KMS-11 (cell line): ENCODE data around the gene NDUFB1.

Experiments used
- H2AFZ ChIP-seq: fragments of 200-600 bp; sonication (generic); 2 replicates; pipeline ENCODE4 v1.6.1; 2016; ENCODE audit warnings: antibody characterized with exemption, mixed run types, low read depth
- H3K27ac ChIP-seq: fragments of 200-600 bp; sonication (generic); 2 replicates; pipeline ENCODE4 v1.6.1; 2016; ENCODE audit warnings: mild to moderate bottlenecking, mixed run types
- H3K27me3 ChIP-seq: fragments of 200-600 bp; sonication (generic); 2 replicates; pipeline ENCODE4 v1.6.1; 2017; ENCODE audit warnings: mild to moderate bottlenecking, low read depth, mixed run types, moderate library complexity; ENCODE audit not compliant: insufficient read depth
- H3K36me3 ChIP-seq: fragments of 200-600 bp; sonication (generic); 2 replicates; pipeline ENCODE4 v1.6.1; 2017; ENCODE audit warnings: mild to moderate bottlenecking, mixed run types; ENCODE audit not compliant: insufficient read depth
- H3K4me1 ChIP-seq: fragments of 200-600 bp; sonication (generic); 2 replicates; pipeline ENCODE4 v1.6.1; 2016; ENCODE audit warnings: mild to moderate bottlenecking, low read depth, mixed run types; ENCODE audit not compliant: poor library complexity, severe bottlenecking
- H3K4me2 ChIP-seq: fragments of 200-600 bp; sonication (generic); 2 replicates; pipeline ENCODE4 v1.7.0; 2016; ENCODE audit warnings: mild to moderate bottlenecking, mixed run types
- H3K4me3 ChIP-seq: fragments of 200-600 bp; sonication (generic); IDR thresholded peaks from 2 replicates; pipeline ENCODE4 v1.6.1; 2017; ENCODE audit warnings: low read depth, low read length, mixed read lengths; ENCODE audit not compliant: insufficient read depth
- H3K79me2 ChIP-seq: fragments of 200-600 bp; sonication (generic); 2 replicates; pipeline ENCODE4 v1.6.1; 2016; ENCODE audit warnings: low read depth, mixed run types; ENCODE audit not compliant: insufficient read depth
- H3K9ac ChIP-seq: fragments of 200-600 bp; sonication (generic); 2 replicates; pipeline ENCODE4 v1.6.1; 2016; ENCODE audit warnings: mild to moderate bottlenecking, mixed run types
- H4K20me1 ChIP-seq: fragments of 200-600 bp; sonication (generic); 2 replicates; pipeline ENCODE4 v1.6.1; 2016; ENCODE audit warnings: mild to moderate bottlenecking, mixed run types; ENCODE audit not compliant: insufficient read depth
- TF ChIP-seq, protein P1 (sequence below): fragments of 200-600 bp; sonication (generic); conservative IDR thresholded peaks from 2 replicates; pipeline ENCODE4 v1.6.1; 2017; ENCODE audit warnings: low read depth, mild to moderate bottlenecking, antibody characterized with exemption, low read length, moderate library complexity, mixed read lengths

Gene NDUFB1

GRCh38 chr14:92154283-92154942 is 32.9 kb upstream of the NDUFB1 start:
- no peaks in the 10 kb centered on the region for H3K4me1 ChIP-seq
- H3K79me2 ChIP-seq = no peaks in the 10 kb centered on the region
- H3K27me3 ChIP-seq = no peaks in the 10 kb centered on the region
- no peaks in the 10 kb centered on the region for H3K36me3 ChIP-seq
- no peaks in the 10 kb centered on the region for H4K20me1 ChIP-seq
- H3K9ac ChIP-seq = no peak overlapping the region
- no peak overlapping the region for H2AFZ ChIP-seq
- H3K4me3 ChIP-seq = no peak overlapping the region
- H3K4me2 ChIP-seq = no peak overlapping the region
- TF ChIP-seq, protein P1, sequence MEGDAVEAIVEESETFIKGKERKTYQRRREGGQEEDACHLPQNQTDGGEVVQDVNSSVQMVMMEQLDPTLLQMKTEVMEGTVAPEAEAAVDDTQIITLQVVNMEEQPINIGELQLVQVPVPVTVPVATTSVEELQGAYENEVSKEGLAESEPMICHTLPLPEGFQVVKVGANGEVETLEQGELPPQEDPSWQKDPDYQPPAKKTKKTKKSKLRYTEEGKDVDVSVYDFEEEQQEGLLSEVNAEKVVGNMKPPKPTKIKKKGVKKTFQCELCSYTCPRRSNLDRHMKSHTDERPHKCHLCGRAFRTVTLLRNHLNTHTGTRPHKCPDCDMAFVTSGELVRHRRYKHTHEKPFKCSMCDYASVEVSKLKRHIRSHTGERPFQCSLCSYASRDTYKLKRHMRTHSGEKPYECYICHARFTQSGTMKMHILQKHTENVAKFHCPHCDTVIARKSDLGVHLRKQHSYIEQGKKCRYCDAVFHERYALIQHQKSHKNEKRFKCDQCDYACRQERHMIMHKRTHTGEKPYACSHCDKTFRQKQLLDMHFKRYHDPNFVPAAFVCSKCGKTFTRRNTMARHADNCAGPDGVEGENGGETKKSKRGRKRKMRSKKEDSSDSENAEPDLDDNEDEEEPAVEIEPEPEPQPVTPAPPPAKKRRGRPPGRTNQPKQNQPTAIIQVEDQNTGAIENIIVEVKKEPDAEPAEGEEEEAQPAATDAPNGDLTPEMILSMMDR = no peak
- no peak overlapping the region for H3K27ac ChIP-seq

DNA sequence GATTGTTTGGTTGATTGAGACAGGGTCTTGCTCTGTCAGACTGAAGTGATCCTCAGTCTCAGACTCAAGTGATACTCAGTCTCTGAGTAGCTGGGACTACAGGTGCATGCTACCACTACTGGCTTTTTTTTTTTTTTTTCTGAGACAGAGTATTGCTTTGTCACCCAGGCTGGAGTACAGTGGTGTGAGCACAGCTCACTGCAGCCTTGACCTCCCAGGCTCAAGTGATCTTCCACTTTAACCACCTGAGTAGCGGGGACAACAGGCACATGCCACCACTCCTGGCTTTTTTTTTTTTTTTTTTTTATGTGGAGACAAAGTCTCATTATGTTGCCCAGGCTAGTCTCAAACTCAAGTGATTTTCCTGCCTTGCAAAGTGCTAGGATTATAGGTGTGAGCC is 32.1 kb upstream of the NDUFB1 start:
- Histone ChIP-seq H3K4me3 (no peak overlapping the region), H3K27me3 (no peaks in the 10 kb centered on the region), H3K36me3 (no peaks in the 10 kb centered on the region), H3K27ac (no peak overlapping the region), H3K4me1 (no peaks in the 10 kb centered on the region), H3K9ac (no peak overlapping the region), H3K4me2 (no peak overlapping the region), H4K20me1 (no peaks in the 10 kb centered on the region), H2AFZ (no peak overlapping the region), H3K79me2 (no peaks in the 10 kb centered on the region)
- TF ChIP-seq, protein P1 = no peak

GRCh38 chr14:92144708-92145107 is 23.2 kb upstream of the NDUFB1 start:
- Histone ChIP-seq H3K4me1 (no peaks in the 10 kb centered on the region), H3K27ac (no peak overlapping the region), H3K79me2 (no peaks in the 10 kb centered on the region), H3K9ac (no peak overlapping the region), H3K4me3 (no peak overlapping the region), H2AFZ (no peak overlapping the region), H3K27me3 (no peaks in the 10 kb centered on the region), H3K36me3 (no peaks in the 10 kb centered on the region), H4K20me1 (no peaks in the 10 kb centered on the region), H3K4me2 (no peak overlapping the region)
- TF ChIP-seq, protein P1 = no peak

- H3K36me3 ChIP-seq = no peaks in the 10 kb centered on the region
- H3K9ac ChIP-seq = no peak overlapping the region
- no peaks in the 10 kb centered on the region for H3K4me1 ChIP-seq
- H3K4me2 ChIP-seq = no peak overlapping the region
- H3K27ac ChIP-seq = no peak overlapping the region
- TF ChIP-seq, protein P1 = no peak
- no peak overlapping the region for H2AFZ ChIP-seq
- H3K27me3 ChIP-seq = no peaks in the 10 kb centered on the region
- no peaks in the 10 kb centered on the region for H3K79me2 ChIP-seq
- H3K4me3 ChIP-seq = no peak overlapping the region
- H4K20me1 ChIP-seq = no peaks in the 10 kb centered on the region
These were observed 22.5 kb upstream of the NDUFB1 start for GRCh38 chr14:92143962-92144361.
